DND-41 (cell line): ENCODE measurements around the gene TPM1.

ENCODE experiments used
- ATAC-seq: fragments of 200-7000 bp; cut with Tn5 transposase; 3 replicates; pipeline ENCODE4 v1.9.1; 2021; ENCODE audit warnings: low read depth; ENCODE audit not compliant: insufficient read depth
- DNase-seq: peaks from one replicate; pipeline ENCODE4 v3.0.0-alpha.2; 2020
- H2AFZ ChIP-seq: 2 replicates; pipeline ENCODE4 v1.6.0; 2012; ENCODE audit warnings: low read depth, low read length
- H3K27ac ChIP-seq: 2 replicates; pipeline ENCODE4 v1.5.1; 2012; ENCODE audit warnings: low read length, inconsistent platforms
- H3K27me3 ChIP-seq: fragments of 200-600 bp; sonication (generic); 2 replicates; pipeline ENCODE4 v1.6.0; 2012; ENCODE audit warnings: low read length, mild to moderate bottlenecking, inconsistent platforms; ENCODE audit not compliant: insufficient read depth, poor library complexity
- H3K36me3 ChIP-seq: 2 replicates; pipeline ENCODE4 v1.5.1; 2012; ENCODE audit warnings: low read length, inconsistent platforms; ENCODE audit not compliant: insufficient read depth
- H3K4me1 ChIP-seq: 2 replicates; pipeline ENCODE4 v1.5.1; 2012; ENCODE audit warnings: mild to moderate bottlenecking, low read length; ENCODE audit not compliant: insufficient read depth
- H3K4me2 ChIP-seq: 2 replicates; pipeline ENCODE4 v1.6.0; 2012; ENCODE audit warnings: mild to moderate bottlenecking, moderate library complexity, low read length, inconsistent platforms; ENCODE audit not compliant: insufficient read depth
- H3K4me3 ChIP-seq, 2 experiments: fragments of 200-600 bp in 1 of 2; shearing (Covaris generic) in 1 of 2; 2 replicates each; pipeline ENCODE4 v1.5.1; 2012 to 2016; ENCODE audit warnings: inconsistent platforms in 2 of 2, low read length in 2 of 2, mild to moderate bottlenecking in 2 of 2, low read depth in 1 of 2, moderate library complexity in 1 of 2
- H3K79me2 ChIP-seq: 2 replicates; pipeline ENCODE4 v1.6.0; 2012; ENCODE audit warnings: low read length, inconsistent platforms; ENCODE audit not compliant: insufficient read depth
- H3K9ac ChIP-seq: 2 replicates; pipeline ENCODE4 v1.6.0; 2012; ENCODE audit warnings: low read depth, mild to moderate bottlenecking, inconsistent platforms, low read length, moderate library complexity
- H3K9me3 ChIP-seq: 2 replicates; pipeline ENCODE4 v1.5.1; 2012; ENCODE audit warnings: low read length, moderate library complexity, mild to moderate bottlenecking, inconsistent platforms; ENCODE audit not compliant: insufficient read depth, severe bottlenecking
- H4K20me1 ChIP-seq: 2 replicates; pipeline ENCODE4 v1.6.0; 2012; ENCODE audit warnings: low read length; ENCODE audit not compliant: insufficient read depth
- EZH2 ChIP-seq: IDR thresholded peaks from 3 replicates; pipeline ENCODE4 v1.6.1; 2012; ENCODE audit warnings: borderline replicate concordance, low read depth, mild to moderate bottlenecking, moderate library complexity, low read length, inconsistent platforms; ENCODE audit not compliant: severe bottlenecking
- TF ChIP-seq, protein P1 (sequence below): IDR thresholded peaks from 2 replicates; pipeline ENCODE4 v1.5.1; 2012; ENCODE audit warnings: borderline replicate concordance, low read length, moderate library complexity, mild to moderate bottlenecking; ENCODE audit not compliant: poor library complexity, severe bottlenecking; ENCODE audit errors: extremely low read depth

Gene TPM1

DNA sequence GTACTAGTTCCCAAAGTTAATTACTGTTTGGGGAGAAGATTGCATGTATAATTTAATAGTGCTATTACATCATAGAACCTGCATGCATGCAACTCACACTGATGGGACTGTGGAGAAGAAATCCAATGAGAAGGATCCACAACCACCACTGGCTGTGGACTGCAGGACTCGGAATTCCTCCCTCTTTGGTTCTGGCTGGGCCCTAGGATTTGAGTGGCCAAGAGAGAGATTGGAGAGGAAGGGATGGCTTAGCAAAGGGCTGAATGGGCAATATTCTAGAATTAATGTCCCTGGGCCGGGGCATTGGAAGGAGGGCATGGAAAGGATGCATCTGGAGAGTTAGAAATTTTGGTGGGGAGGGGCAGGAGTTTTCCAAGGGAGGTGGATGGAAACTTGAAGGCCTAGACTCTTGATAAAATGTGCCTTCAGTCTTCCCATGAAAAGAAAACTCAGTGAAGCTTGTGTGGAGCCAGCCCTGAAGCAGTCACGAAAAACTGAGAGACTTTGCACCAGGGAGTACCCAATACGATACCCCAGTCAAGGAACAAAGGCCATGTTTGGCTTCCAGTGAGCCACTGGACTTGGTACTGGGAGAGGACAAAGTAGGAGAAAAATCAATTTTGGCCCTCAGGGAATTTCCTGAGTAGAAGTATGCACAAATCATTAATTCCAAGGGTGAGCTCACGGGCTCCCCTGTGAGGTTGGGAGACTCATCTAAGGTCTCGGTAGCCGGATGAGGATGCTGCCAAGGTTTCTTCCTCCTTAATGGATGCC lies 31.4 kb upstream of the TPM1 start:
- H3K4me3 ChIP-seq = no peak overlapping the region
- H3K9ac ChIP-seq = no peak overlapping the region
- no peaks in the 10 kb centered on the region for H4K20me1 ChIP-seq

DNA sequence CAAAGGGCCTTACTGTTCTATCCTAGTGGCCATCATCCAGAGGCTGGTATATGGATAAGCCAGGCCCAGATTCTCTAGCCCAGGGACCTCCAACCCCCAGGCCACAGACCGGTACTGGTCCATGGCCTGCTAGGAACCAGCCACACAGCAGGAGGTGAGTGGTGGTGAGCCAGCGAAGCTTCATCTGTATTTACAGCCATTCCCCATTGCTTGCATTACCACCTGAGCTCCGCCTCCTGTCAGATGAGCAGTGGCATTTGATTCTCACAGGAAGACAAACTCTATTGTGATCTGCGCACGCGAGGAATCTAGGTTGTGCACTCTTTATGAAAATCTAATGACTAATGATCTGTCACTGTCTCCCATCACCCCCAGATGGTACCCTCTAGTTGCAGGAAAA lies 30.1 kb upstream of the TPM1 start:
- TF ChIP-seq, protein P1, sequence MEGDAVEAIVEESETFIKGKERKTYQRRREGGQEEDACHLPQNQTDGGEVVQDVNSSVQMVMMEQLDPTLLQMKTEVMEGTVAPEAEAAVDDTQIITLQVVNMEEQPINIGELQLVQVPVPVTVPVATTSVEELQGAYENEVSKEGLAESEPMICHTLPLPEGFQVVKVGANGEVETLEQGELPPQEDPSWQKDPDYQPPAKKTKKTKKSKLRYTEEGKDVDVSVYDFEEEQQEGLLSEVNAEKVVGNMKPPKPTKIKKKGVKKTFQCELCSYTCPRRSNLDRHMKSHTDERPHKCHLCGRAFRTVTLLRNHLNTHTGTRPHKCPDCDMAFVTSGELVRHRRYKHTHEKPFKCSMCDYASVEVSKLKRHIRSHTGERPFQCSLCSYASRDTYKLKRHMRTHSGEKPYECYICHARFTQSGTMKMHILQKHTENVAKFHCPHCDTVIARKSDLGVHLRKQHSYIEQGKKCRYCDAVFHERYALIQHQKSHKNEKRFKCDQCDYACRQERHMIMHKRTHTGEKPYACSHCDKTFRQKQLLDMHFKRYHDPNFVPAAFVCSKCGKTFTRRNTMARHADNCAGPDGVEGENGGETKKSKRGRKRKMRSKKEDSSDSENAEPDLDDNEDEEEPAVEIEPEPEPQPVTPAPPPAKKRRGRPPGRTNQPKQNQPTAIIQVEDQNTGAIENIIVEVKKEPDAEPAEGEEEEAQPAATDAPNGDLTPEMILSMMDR = no peak
- TF ChIP-seq EZH2 = no peak
- Histone ChIP-seq H3K27ac (no peak overlapping the region), H3K4me1 (no peaks in the 10 kb centered on the region), H4K20me1 (no peaks in the 10 kb centered on the region), H3K79me2 (no peaks in the 10 kb centered on the region), H3K27me3 (peaks cover 2% of the 10 kb centered on the region), H3K9me3 (no peaks in the 10 kb centered on the region), H3K36me3 (no peaks in the 10 kb centered on the region), H3K9ac (no peak overlapping the region), H3K4me2 (no peak overlapping the region), H2AFZ (no peak overlapping the region), H3K4me3 (no peak overlapping the region)
- no peak for DNase-seq
- no peak for ATAC-seq

More for the DNA sequence above, 31.4 kb upstream of the TPM1 start:
- DNase-seq = no peak
- TF ChIP-seq EZH2 = no peak
- TF ChIP-seq, protein P1 = no peak
- Histone ChIP-seq H3K36me3 (no peaks in the 10 kb centered on the region), H3K79me2 (no peaks in the 10 kb centered on the region), H3K27me3 (peaks cover 2% of the 10 kb centered on the region), H3K27ac (no peak overlapping the region), H2AFZ (no peak overlapping the region), H3K4me2 (no peak overlapping the region), H3K9me3 (no peaks in the 10 kb centered on the region), H3K4me1 (no peaks in the 10 kb centered on the region)
- no peak for ATAC-seq

DNA sequence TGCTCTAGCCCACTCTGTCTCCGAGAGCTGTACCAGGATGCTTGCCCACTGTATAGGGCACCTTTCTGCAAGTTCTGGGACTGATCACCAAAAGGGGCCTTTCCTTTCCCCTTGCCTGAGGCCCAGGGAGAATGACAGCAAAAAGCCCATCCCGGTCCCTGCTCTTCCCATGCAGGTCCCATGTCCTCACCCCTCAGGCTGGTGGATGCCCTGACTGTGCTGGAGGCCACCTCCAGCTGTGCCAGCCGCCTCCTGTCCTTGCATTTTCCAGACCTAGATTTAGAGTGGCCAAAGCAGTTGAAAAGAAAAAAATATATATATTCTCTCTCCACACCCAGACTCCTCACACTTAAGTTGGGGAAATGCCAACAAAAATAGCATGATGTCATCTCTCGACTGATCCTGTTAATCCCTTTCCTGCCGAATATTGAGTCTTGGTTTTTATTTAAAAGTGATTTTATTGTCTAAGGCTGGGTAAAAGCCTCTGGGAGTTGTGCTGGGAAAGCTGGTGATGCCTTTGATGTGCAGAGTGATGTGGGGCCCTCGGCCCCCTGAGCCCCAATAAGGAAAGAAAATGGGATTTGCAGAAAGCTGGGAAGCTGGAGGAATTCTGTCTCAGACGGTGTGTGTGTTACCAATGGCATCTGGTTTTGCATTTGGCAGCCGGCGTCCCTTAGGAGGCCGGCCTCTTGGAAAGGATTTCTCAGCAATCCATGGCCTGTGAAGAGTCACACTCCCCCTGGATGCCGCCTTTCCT lies 29.3 kb upstream of the TPM1 start:
- H4K20me1 ChIP-seq = no peaks in the 10 kb centered on the region
- no peak for ATAC-seq
- H3K4me1 ChIP-seq = no peaks in the 10 kb centered on the region
- no peak overlapping the region for H3K4me3 ChIP-seq
- TF ChIP-seq, protein P1 = no peak
- TF ChIP-seq EZH2 = no peak
- H3K9ac ChIP-seq = no peak overlapping the region
- DNase-seq = no peak
- H3K36me3 ChIP-seq = no peaks in the 10 kb centered on the region
- H3K79me2 ChIP-seq = no peaks in the 10 kb centered on the region
- H3K27ac ChIP-seq = no peak overlapping the region
- peaks cover 2% of the 10 kb centered on the region for H3K27me3 ChIP-seq
- H2AFZ ChIP-seq = no peak overlapping the region
- no peaks in the 10 kb centered on the region for H3K9me3 ChIP-seq
- H3K4me2 ChIP-seq = no peak overlapping the region
